ENCODE data around the gene MALAT1.

DNA sequence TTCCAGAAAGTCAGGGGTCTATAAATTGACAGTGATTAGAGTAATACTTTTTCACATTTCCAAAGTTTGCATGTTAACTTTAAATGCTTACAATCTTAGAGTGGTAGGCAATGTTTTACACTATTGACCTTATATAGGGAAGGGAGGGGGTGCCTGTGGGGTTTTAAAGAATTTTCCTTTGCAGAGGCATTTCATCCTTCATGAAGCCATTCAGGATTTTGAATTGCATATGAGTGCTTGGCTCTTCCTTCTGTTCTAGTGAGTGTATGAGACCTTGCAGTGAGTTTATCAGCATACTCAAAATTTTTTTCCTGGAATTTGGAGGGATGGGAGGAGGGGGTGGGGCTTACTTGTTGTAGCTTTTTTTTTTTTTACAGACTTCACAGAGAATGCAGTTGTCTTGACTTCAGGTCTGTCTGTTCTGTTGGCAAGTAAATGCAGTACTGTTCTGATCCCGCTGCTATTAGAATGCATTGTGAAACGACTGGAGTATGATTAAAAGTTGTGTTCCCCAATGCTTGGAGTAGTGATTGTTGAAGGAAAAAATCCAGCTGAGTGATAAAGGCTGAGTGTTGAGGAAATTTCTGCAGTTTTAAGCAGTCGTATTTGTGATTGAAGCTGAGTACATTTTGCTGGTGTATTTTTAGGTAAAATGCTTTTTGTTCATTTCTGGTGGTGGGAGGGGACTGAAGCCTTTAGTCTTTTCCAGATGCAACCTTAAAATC, 5.3 kb downstream of the MALAT1 start:
- TF ChIP-seq, protein P1, sequence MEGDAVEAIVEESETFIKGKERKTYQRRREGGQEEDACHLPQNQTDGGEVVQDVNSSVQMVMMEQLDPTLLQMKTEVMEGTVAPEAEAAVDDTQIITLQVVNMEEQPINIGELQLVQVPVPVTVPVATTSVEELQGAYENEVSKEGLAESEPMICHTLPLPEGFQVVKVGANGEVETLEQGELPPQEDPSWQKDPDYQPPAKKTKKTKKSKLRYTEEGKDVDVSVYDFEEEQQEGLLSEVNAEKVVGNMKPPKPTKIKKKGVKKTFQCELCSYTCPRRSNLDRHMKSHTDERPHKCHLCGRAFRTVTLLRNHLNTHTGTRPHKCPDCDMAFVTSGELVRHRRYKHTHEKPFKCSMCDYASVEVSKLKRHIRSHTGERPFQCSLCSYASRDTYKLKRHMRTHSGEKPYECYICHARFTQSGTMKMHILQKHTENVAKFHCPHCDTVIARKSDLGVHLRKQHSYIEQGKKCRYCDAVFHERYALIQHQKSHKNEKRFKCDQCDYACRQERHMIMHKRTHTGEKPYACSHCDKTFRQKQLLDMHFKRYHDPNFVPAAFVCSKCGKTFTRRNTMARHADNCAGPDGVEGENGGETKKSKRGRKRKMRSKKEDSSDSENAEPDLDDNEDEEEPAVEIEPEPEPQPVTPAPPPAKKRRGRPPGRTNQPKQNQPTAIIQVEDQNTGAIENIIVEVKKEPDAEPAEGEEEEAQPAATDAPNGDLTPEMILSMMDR (IDR thresholded peaks at IDR 0.05; ENCODE audit: insufficient read depth, low read length, poor library complexity, severe bottlenecking), result no peak
- TF ChIP-seq EZH2phosphoT487 (conservative IDR thresholded peaks at IDR 0.05; ENCODE audit: low read length), result no peak

All from SU-DHL-6 (cell line).